NCI-H524 treated with DMSO at 0.1 percent for 48 hours (cell line): ENCODE measurements around the gene COPZ2.
"Not testable (repeated sequence)": the region's sequence is repeated elsewhere in the genome, so short reads cannot be mapped to it uniquely, and the experiment has no call there.

Experiments used
- DNase-seq: peaks from one replicate; lab custom pipeline; 2025; lab: John Stamatoyannopoulos, UW

The COPZ2 gene

DNA sequence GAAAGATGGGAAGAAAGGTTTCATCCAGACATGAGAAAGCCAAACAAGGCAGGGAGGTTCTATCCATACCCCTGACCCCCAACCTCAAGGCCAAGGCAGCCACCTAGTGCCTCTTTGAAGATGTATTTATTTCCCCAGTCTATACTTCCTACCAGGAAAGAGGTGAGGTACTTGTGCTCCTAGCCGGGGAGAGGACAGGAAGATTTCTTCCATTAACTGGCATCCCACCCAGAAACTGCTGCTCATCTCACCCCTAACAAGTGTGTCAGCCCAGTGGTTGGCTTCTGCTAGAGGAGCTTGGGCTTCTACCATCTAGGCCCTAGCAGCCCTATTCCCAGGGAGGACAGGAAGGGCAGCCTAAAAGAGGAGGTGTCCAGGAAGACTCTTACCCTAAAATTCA is 8.9 kb downstream of the COPZ2 start:
- no peak for DNase-seq

DNA sequence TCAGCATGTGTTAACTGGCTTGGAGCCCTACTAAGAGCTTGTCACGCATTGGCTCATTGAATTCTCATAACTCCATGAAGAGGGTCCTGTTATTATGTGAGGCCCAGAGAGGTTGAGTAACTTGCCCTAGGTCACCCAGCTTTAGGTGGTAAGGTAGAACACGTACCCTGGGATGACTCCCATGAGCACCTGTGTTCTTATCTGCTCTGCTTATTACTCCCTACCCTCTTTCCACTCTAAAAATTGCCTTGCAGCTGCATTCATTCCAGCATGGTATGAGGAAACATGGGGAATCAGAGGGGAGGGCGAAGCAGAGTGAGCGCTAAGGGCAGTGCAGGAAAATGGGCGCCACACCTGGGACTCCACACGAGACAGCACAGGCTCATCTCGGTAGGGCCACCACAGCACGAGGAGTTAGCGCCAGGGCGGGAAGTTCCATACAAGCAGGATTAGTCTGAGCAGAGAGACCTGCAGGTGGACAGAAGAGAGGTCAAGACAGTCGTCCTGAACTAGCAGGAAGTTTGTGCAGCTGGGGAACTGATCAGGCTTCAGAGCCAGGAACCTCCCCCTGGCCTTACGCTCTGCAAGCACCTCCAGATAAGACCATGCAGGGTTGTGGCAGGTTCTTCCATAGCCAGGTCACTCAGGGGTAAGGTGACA is 10.1 kb downstream of the COPZ2 start:
- no peak for DNase-seq

DNA sequence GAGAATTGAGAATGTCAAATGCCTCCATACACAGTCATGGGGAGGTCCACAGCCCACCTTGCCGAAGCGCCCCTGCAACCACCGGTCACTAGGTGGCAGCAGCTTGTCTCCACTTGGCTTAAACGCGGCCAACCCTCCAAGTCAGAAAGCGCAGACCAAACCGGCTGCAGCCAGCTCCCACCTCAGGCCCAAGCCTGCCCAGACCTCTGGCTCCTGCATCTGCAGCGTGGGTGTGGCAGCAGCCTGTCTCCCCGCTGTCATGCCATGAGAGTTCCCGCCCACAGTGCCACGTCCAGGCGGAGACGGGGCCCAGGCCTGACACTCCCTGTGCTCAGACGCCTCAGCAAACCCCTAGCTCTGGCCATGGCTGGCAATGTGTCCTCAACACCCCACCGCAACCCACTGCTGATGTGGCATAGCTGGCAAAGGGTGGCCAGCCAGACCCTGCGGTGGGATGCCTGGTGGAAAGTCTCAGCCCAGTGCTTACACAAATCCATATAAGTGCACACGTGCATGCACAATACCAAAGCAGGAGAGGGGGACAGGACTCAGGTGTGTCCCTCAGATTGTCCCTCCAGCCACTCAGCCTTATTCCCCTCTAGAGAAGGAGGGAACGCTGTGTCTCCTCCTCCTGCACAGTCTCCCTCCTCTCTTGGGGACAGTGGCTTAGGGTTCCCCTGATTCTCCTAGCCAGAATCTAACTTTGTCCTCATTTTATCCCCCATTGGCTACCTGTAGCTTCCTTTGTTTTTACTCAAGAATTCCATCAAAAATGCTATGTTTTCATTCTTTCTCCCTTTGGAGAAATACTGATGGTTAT is 10.9 kb downstream of the COPZ2 start:
- DNase-seq = peak; percentile 46

DNA sequence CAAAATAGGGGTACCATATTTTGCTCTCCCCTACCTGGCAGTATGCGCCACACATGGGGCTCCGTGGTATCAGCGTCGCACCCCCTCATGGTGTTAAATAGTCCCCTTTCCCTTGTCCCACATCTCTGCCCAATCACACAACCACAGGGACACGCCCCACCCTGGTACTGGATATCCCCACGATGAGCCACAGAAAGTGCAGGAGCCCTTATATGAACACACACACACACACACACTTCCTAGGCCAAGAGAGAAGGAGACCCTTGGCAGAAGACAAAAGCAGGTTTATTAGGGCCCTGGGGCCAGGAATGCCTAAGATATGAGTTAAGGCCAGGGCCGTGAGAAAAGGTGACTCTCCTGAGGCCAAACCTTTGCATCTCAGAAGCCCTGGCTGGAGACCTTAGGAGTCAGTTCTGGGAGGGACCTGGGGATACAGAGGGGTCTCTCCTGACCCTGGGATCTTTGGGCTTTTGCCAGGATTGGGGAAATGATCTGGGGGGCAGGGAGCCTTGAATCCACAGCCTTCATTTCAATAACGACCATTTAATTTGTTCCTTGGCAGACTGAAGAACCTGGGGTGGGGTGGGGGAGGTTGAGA is 11.6 kb downstream of the COPZ2 start:
- DNase-seq = no peak

DNA sequence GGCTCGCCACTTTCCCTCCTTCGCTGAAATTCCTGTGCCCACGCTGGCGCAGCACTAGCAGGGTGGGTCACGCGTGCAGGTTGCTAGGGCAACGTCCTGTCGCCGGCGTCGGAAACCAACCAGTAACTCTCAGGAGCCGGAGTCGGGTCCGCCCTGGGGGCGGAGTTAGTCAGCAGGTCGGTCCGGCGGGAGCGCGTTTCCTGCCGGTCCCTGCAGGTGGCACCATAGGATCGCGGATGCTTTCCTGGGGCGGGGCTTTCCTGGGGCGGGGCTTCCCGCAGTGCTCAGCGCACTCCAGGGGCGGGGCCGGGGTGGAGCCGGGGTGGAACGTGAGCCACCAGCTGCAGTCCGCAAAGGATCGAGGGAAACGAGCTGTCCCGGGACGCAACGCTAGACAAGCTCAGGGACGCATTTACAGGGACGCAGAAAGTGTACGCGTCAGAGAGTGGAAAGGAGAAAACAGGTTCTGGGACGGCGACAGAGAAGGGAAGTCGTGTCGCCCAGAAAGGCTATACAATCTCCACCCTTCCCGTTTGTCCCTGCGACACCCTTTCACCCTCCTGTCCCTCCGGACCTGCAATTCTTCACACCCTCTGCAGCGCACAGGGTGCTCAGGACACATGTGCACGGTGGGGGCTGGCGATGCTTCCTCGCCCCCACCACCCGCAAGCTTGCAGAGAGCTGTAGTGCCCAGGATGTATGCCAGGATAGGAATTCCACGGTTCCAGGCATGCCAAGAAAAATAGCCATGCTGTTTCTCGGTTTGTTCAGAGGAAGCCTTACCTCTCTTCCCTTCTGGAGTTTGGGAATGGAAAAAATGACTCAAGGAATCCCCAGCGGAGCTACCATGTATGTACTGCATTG is 12.3 kb downstream of the COPZ2 start:
- DNase-seq = peak; percentile 80

DNA sequence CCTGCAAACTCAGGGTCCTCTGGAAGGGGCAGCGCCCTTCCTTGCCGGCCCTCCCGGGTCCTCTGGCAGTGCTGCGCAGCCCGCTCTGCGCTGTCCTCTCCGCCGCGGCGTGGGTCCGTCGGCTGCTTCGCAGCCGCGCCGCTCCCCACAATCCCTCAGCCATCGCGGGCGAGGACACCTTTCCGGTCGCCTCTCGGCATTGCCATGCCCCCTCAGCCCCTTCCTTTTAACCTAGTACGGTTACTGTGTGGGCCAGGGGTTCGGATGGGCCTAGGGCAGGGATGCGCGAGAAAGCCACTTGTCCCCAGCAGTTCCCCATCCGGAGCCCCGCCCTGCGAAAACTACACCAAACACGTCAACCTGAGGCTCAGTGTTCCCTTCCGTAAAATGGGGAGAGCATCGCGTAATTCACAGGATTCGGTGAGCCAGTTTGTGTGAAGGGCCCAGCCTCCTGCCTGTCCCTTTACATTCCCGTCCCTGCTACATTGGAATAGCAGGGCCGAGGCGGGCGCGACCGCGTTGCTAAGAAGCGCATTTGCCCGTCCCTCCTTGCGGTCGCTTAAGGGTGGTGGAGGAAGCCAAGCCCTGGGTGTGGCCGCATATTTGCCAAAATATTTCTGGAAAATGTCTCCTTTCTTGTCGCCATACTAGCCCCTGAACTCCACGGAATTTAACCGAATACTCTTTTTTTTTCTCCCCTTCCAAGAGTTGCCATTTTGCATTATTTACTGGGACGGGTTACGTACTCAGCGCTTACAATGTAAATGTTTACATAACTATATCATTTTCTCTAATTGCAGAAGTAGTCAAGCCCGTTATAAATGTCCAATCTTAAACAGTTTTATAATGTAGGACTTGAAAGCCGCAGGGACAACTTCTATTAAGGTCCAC is 13.2 kb downstream of the COPZ2 start:
- DNase-seq = no peak

DNA sequence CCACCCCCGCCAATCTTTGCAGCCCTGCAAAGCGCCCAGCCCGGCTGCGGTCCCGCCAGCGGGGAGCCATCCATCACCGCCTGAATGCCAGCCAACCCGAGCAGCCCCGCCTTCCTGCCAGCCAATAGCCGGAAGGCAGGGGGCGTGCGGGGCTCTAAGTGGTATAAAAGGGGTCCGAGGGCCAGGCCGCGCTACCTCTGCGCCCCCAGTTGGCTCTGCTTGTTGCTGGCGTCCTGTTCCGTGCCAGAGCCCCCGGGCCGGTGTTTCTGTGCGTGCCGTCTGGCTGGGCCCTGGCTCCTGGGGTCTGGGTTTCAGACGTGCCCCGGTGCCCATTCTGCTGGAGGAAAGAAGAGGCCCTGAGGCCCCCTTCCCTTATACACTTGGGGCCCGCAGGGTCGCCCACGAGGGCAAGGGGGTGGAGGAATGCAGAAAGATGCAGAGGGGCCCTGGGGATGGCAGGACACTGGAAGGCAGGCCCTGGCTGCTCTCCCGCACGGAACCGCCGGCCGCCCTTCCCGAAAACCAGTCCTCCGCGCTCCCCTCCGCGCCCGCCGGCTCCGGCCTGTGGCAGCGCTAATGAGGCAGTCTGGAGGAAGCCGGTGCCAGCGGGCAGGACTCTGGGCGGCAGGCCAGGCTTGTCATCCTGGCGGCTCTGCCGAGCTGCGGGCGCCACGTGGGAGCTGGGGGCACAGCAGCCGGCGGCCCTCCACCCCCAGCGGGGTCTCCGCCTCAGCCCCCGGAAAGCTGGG is 14.0 kb downstream of the COPZ2 start:
- peak; percentile 56 for DNase-seq

DNA sequence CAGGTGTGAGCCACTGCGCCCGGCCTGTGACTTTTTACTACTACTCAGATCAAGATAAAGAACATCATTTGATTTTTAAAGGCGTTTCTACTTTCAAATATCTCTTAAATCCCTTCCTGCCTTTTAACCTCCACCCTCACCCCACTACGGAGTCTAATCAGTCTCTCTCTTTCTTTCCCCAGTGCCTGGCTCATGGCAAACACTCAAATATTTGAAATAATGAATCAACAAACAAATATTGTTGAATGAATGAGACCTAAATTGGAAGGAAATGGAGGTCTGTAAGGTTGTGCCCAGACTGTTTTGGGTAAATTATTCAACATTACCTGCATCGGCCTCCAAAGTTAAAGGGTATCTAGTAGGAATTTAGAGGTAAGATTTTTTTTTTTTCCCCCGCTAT is 14.7 kb downstream of the COPZ2 start:
- no peak for DNase-seq

DNA sequence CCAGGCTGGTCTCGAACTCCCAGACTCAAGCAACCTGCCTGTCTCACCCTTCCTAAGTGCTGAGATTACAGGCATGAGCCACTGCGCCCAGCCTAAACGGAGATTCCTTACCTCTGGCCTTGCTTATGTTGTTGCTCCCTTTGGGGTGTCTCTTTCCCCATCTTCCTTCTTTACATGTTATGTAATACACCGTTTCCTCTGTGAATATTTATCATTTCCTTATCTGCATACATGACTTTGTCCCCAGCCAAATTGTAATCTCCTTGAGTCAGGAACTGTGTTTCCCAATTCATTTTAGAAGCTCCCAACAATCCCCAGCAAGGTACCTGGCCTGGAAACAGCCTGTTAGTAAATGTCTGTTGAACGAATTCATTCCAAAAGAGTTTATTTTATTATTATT is 15.7 kb downstream of the COPZ2 start:
- DNase-seq = no peak

DNA sequence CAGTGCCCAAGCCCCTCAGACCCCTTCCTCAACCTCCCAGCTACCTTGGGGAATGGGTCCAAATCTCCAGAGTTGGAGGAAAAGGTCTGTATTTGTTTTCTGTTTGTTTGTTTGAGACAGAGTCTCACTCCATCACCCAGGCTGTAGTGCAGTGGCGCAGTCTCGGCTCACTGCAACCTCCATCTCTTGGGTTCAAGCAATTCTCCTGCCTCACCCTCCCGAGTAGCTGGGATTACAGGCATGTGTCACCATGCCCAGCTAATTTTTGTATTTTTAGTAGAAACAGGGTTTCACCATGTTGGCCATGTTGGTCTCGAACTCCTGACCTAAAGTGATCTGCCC is 19.8 kb downstream of the COPZ2 start:
- not testable (repeated sequence) for DNase-seq

DNA sequence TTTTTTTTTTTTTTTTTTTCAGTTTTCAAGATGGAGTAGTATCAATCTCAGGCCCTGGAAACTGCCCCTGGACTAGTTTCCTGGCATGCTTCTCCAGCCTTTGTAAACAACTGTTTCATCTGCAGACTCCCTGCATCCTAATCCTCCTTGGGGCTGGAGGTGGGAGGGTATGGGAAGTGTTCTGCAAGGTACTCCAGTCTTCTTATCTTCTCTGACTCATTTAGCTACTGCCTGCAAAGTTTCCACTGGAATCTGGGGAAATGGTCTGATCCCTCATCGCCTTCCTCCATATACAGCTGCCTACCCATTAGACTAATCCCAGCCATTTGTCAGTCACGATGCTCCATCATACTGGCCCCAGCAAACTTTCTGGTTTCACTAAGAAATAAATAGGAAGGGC is 21.5 kb downstream of the COPZ2 start:
- DNase-seq = peak; percentile 49

DNA sequence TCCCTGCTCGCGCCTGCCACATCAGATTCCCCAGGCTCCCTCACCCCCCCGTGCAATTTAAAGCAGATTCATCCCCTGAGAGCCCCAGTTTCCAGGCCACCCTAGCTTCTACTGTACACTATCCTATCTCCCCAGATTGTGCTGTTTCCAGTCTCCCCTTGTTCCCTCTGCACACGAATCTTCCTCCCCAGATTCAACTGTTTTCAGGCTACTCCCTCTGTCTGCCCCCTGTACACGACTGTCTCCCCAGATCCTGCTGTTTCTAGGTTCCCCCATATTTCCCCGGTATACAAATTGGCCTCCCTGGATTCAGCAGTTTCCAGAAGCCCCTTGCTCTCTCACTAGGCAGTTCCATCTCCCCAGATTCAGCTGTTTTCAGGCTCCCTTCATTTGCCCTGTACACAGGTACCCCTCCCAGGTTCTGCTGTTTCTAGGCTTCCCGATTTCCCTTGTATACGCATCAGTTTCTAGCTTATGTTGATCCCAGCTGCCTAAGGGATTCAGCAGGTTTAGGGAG is 22.9 kb downstream of the COPZ2 start:
- DNase-seq = no peak

DNA sequence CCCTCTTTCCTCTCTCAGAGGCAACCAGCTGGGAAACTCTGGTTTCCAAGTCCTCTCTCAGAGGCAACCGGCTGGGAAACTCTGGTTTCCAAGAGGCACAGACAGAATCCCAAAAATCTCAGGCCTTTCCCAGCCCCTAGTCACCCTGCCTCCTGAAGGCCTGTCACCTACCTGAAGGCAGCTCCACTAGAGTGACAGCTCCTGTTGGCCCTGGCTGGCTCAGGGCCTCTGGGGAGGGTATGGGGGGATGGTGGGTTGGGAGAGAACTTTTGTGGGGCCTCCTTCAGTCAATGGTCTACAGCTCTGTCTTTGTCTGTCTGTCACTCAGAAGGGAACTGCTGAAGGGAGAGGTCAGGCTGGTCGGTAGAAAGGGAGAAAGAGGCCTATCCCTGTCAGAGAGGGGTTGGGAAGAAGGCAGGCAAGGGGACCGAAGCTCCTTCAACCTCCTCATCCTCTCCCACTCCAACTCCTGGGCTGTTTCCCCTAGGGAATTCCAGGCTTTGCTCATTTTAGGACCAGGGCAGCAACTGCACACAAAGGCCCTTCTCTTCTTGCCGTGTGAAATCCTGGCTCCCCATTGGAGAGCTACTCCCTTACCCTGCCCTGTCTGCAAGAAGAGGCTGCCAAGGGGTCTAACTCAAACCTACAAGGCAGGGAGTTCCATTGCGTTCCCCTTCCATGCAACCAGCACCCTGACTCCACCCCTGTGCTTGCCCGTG is 23.6 kb downstream of the COPZ2 start:
- no peak for DNase-seq

DNA sequence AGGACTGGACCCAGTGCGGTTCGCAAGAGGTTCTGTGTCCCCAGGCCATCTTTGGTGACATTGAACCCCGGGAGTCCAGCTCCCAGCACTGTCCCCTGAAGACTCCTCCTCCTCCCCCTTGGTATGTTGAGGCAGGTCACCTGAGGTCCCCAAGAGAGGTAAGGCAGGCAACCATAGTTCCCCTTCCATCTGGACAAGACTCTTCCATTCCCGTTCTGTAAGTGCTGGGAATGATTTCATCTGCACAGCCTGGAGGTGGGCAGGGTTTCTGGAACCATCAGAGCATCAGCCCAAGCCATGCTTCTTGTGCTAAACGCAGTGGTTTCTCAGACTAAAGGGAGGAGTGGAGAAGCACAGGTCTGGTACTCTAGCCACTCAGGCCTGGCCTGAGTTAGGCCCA is 24.9 kb downstream of the COPZ2 start:
- DNase-seq = no peak

DNA sequence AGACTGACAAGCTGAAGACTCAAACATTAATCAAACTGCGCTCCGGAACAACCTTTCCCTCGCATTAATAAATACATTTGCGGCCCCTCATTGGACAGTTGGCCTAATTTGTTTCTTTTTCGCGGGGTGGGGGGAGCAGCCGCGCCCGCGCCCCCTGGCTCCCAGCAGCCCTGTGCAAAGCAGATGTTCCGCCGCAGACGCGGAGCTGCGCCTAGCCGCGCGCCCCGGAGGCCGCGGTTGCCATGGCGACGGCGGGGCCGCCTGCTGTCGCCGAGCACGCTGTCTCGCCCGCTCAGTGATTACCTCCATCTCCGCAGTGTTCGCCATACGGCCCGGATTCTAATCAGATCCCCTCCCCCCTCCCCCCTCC is 25.5 kb downstream of the COPZ2 start:
- DNase-seq = peak; percentile 92

DNA sequence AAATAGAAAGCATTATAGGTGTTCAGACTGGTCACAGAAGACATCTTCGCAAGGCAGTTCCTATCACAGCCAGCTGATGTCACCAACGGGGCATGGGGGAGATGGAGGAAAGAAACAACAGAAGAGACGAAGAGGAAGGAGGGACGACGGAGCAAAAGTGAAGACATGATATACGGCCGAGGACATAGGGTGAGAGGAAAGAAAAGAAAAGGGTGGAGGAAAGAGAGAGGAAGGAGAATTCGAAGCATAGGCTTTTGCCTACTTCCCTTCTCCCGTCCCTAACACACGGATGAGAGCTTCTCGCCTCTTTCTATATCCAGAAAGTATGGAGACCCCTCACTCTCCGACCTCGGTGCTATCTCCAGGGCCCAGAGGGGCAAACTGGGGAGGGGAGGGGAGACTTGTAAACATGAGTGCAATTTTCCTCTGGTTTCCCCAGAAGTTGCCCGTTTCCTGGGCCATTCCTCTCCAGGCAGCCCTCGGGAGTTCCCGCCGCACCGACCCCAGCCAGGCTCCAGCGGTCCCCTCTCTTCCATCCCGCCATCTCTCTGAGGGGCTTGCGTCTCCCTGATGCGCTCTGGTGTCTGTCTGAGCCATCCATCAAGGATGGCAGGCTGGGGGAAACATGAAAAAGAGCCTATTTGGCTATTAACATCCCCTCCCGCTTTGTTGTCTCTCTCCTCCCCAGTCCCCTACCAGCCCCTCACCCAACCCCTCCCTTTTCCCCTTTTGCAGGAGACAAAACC is 26.0 kb downstream of the COPZ2 start:
- DNase-seq = no peak

DNA sequence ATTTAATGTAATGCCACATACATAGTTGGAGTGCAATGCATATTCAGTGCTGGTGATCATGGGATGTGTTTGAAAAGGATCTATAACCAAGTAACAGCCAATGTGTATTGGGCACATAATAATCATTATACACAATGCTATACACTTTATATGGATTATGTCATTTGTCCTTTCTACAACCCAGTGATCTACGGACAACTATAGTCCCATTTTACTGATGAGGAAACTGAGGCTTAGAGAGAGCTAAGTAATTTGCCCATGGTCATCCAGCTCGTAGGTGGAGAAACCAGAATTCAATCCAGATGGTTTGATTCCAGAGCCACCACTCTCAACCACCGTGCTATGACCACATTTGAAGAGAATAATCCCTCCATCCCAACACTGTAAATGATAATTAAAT is 27.4 kb downstream of the COPZ2 start:
- no peak for DNase-seq

DNA sequence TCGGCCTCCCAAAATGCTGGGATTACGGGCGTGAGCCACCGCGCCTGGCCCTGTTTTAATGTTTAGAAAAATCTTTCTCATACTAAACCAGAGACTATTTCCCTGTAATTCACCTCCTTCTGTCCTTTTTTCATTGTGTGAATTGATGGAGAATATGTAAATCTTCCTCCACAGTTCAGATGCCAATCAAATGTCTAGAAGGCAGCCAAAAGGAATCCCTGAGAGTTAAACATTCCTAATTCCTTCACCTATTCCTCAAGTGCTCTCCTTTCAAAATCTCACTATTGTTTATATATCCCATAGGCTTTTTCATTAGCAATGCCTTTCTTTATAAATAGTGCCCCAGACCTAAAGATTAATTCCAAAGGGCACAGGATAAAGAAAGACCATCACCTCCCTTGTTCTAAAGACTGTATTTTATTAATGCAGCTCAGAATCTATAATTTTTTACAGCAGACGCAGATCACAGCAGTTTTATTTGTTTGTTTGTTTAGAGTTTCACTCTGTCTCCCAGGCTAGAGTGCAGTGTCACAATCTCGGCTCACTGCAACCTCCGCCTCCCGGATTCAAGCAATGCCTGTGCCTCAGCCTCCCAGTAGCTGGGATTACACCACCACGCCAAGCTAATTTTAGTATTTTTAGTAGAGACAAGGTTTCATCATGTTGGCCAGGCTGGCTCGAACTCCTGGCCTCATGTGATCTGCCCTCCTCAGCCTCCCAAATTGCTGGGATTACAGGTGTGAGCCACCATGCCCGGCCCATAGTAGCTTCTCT is 30.5 kb downstream of the COPZ2 start:
- no peak for DNase-seq
